HG03064 (cell line): ENCODE measurements around the gene CEP126.
"Not testable (repeated sequence)": the region's sequence is repeated elsewhere in the genome, so short reads cannot be mapped to it uniquely, and the experiment has no call there.

ENCODE experiments used
- ATAC-seq: cut with Tn5 transposase; IDR thresholded peaks from one replicate; pipeline ENCODE4 v1.9.1; 2021; ENCODE audit warnings: low read depth; ENCODE audit not compliant: unreplicated experiment

Gene CEP126

GRCh38 chr11:101923554-101923953, 8.7 kb downstream of the CEP126 start:
- ATAC-seq: no peak

- no peak for ATAC-seq
Measured at GRCh38 chr11:101929294-101929915, 14.6 kb downstream of the CEP126 start.

GRCh38 chr11:101931692-101932091, 16.9 kb downstream of the CEP126 start:
- no peak for ATAC-seq

GRCh38 chr11:101940901-101941520, 26.2 kb downstream of the CEP126 start:
- ATAC-seq: no peak

GRCh38 chr11:101944923-101945322, 30.1 kb downstream of the CEP126 start:
- ATAC-seq: no peak

GRCh38 chr11:101945448-101945847, 30.6 kb downstream of the CEP126 start:
- ATAC-seq: no peak

DNA sequence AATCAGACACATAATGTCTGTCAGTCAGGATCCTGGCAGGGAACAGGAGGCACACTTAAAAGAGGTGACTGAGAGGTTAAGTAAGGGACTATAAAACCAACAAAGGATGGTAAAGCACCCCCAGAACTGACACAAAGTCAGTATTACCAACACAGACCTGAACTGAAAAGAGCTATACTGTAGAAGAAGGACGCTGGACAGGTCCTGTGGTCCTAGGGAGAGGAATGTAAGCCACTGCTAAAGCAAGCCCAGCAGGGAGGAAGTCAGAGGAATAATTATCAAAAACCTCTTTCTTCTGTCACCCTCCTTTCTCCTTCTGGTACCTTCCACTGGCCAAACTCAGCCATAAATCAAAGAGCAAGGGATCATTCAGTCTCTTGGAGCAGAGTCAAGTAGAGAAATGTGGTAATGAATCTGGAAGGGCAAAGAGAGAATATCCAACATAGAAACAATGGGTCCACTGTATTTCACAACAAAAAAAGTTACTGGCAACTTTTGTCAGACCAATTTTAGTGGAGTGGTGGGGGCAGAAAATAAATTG, 34.9 kb downstream of the CEP126 start:
- ATAC-seq: no peak

GRCh38 chr11:101955278-101955677, 40.5 kb downstream of the CEP126 start:
- ATAC-seq: no peak

DNA sequence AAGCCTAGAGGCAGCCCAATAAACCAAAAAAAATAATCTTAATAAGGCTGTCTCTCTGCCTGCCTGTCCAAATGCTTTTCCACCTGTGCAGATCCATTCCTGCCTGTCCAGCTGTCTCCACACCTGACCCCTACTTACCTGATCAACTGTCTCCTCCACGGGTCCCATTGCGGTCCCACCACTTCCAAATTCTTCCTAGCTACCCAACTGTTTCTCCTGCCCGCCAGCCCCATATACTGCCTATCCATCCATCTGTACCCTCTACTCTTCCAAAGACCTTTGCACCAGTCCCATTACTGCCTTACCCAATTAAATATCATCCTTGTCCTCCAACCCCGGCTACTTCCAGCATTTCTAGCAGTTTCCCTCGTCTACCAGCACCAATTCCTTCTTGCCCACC, 40.9 kb downstream of the CEP126 start:
- ATAC-seq: no peak

- ATAC-seq: no peak
Measured at GRCh38 chr11:101960231-101960630, 45.4 kb downstream of the CEP126 start.

- not testable (repeated sequence) for ATAC-seq
Measured at GRCh38 chr11:101964200-101964599, 49.4 kb downstream of the CEP126 start.

DNA sequence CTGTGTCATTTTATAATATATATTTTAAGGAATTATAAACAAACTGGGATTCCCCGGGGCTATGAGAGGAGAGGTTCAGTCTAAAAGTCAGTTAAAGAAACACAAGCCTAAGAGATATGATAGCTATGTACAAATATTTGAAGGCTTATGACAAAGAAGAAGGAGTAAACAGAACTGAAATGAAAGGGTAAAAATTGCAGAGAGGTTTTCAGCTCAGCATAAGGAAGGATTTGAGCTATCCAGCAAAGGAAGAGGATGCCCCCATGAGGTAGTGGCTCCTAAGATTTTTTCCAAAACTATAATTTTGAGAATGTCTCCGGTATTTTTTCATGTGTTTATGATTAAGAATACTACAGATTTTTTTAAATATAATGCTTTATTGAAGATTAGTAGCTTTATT, 59.4 kb downstream of the CEP126 start:
- no peak for ATAC-seq

- no peak for ATAC-seq
Measured at GRCh38 chr11:101974771-101975170, 60.0 kb downstream of the CEP126 start.

DNA sequence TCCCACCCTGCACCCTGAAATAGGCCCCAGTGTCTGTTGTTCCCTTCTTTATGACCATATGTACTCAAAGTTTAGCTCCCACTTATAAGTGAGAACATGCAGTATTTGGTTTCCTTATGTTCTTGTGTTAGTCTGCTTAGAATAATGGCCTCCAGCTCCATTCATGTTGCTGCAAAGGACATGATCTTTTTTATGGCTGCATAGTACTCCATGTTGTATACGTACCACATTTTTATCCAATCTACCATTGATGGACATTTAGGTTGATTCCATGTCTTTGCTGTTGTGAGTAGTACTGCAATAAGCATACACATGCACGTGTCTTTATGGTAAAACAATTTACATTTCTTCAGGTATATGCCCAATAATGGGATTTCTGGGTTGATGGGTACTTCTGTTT, 60.9 kb downstream of the CEP126 start:
- no peak for ATAC-seq

- ATAC-seq: no peak
Measured at GRCh38 chr11:101987370-101987769, 72.6 kb downstream of the CEP126 start.

DNA sequence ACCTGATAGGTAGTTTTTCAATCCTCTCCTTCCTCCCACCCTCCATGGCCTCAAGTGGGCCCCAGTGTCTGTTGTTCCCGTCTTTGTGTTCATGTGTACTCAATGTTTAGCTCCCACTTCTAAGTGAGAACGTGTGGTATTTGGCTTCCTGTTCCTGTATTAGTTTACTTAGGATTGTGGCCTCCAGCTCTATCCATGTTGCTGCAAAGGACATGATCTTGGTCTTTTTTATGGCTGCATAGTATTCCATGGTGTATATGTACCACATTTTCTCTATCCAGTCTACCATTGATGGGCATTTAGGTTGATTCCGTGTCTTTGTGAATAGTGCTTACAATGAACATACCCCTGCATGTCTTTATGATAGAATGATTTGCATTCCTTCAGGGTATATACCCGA, 78.4 kb downstream of the CEP126 start:
- ATAC-seq: no peak

DNA sequence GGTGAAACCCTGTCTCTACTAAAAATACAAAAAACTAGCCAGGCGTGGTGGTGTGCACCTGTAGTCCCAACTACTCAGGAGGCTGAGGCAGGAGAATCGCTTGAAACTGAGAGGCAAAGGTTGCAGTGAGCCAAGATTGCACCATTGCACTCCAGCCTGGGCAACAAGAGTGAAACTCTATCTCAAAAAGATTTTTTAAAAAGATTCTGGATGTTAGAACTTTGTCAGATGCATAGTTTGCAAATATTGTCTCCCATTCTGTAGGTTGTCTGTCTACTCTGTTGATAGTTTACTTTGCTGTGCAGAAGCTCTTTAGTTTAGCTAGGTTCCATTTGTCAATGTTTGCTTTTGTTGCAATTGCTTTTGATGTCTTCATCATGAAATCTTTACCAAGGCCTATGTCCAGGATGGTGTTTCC, 79.3 kb downstream of the CEP126 start:
- ATAC-seq: not testable (repeated sequence)

DNA sequence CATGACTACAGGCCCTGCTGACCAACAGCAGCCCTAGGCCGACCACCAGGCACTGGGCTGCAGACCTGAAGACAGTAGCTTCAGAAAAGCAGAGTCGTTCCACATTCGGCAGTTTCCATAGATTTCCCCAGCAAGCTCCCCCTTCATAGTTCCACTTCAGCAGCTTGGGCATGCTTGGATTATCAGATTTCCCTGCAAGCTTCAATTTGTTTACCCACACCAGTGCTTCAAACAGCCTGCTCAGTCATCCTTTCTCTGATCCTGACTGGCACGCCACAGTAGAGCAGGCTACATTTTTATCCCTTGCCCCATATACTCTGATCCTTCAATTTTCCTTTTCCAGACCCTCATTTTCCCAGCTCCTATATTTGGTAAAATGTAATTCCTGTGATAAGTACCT, 81.3 kb downstream of the CEP126 start:
- ATAC-seq: no peak

- ATAC-seq: no peak
Measured at GRCh38 chr11:102001657-102002338, 87.0 kb downstream of the CEP126 start.

GRCh38 chr11:102004220-102004619, 89.4 kb downstream of the CEP126 start:
- ATAC-seq: no peak

- no peak for ATAC-seq
Measured at GRCh38 chr11:102005306-102005705, 90.5 kb downstream of the CEP126 start.
